K562 (cell line): Measurements from ENCODE around the gene TMCO1. TPM values are rescaled to one million over a fixed set of nuclear protein-coding genes. Genes with fewer than 3 reads are reported as not detected.
A peak's percentile ranks its signal among the peaks of the same experiment; 100 is the strongest.

ENCODE experiments used
- FOXK2 ChIP-seq, 2 experiments: fragments of 450-650 bp; IDR thresholded peaks in 1 of 2; conservative IDR thresholded peaks in 1 of 2; 2 replicates each; pipeline ENCODE4 v1.6.1; 2016; ENCODE audit warnings: low read depth in 2 of 2, mild to moderate bottlenecking in 1 of 2
- GTF2A2 ChIP-seq: IDR thresholded peaks from 2 replicates; pipeline ENCODE4 v1.6.1; 2016; ENCODE audit warnings: mild to moderate bottlenecking, missing genetic modification characterization, missing compliant biosample characterization
- HDAC1 ChIP-seq, 2 experiments: fragments of 450-650 bp; IDR thresholded peaks; 2 replicates each; pipeline ENCODE4 v1.6.1; 2016 to 2017; ENCODE audit warnings: inconsistent platforms in 1 of 2, mild to moderate bottlenecking in 1 of 2, moderate library complexity in 1 of 2
- HDAC6 ChIP-seq: IDR thresholded peaks from 2 replicates; pipeline ENCODE4 v1.6.1; 2012; ENCODE audit warnings: low read depth, mild to moderate bottlenecking, control low read depth, inconsistent platforms, low read length, moderate library complexity
- HMG20B ChIP-seq: fragments of 250-450 bp; sonication (Bioruptor Pico); IDR thresholded peaks from 2 replicates; pipeline ENCODE4 v1.5.0; 2021; ENCODE audit warnings: mild to moderate bottlenecking
- RCOR1 ChIP-seq, 2 experiments: IDR thresholded peaks; 2 replicates each; pipeline ENCODE4 v1.6.1; 2012; ENCODE audit warnings: low read depth in 2 of 2, low read length in 2 of 2, borderline replicate concordance in 1 of 2, improper control_type of control experiment in 1 of 2
- RREB1 ChIP-seq: fragments of 250-450 bp; sonication (Bioruptor Pico); IDR thresholded peaks from 2 replicates; pipeline ENCODE4 v1.4.0; 2020
- SMARCC2 ChIP-seq: fragments of 450-650 bp; IDR thresholded peaks from 2 replicates; pipeline ENCODE4 v1.6.1; 2017; ENCODE audit warnings: antibody characterized with exemption, moderate library complexity, mild to moderate bottlenecking, low read depth
- SPI1 ChIP-seq: IDR thresholded peaks from 2 replicates; pipeline ENCODE4 v1.6.1; 2011; ENCODE audit warnings: low read depth, low read length, control low read depth, borderline replicate concordance
- STAG1 ChIP-seq: sonication (generic); formaldehyde crosslinking; IDR thresholded peaks from 2 replicates; pipeline ENCODE4 v1.5.0; 2020; ENCODE audit warnings: missing genetic modification reagents, borderline replicate concordance
- TAF7 ChIP-seq: fragments of 450-650 bp; IDR thresholded peaks from 2 replicates; pipeline ENCODE4 v1.6.1; 2016; ENCODE audit warnings: missing genetic modification characterization, missing compliant biosample characterization
- TCF15 ChIP-seq: fragments of 250-450 bp; sonication (Bioruptor Pico); IDR thresholded peaks from 2 replicates; pipeline ENCODE4 v1.8.0; 2022; ENCODE audit warnings: moderate library complexity, mild to moderate bottlenecking, inconsistent platforms
- TCF3 ChIP-seq: sonication (generic); formaldehyde crosslinking; IDR thresholded peaks from 2 replicates; pipeline ENCODE4 v1.4.0; 2020; ENCODE audit warnings: mild to moderate bottlenecking, missing genetic modification reagents
- TCFL5 ChIP-seq: fragments of 250-450 bp; sonication (Bioruptor Pico); conservative IDR thresholded peaks from 2 replicates; pipeline ENCODE4 v1.6.1; 2021; ENCODE audit warnings: mild to moderate bottlenecking, moderate library complexity, matching md5 sums
- ZBTB7A ChIP-seq: IDR thresholded peaks from 2 replicates; pipeline ENCODE4 v1.6.1; 2011; ENCODE audit warnings: low read depth, mild to moderate bottlenecking, low read length, moderate library complexity, borderline replicate concordance; ENCODE audit not compliant: control insufficient read depth
- ZNF511 ChIP-seq: sonication (generic); formaldehyde crosslinking; IDR thresholded peaks from 2 replicates; pipeline ENCODE4 v1.8.0; 2022; ENCODE audit warnings: mild to moderate bottlenecking, missing genetic modification reagents
- polyA plus RNA-seq, 8 experiments: library from polyadenylated mRNA; depleted of rRNA in 4 of 8; stranded (reverse) in 5 of 8; unstranded in 3 of 8; fragments of >200 nt; fragmentation: Nextera tagmentation in 2 of 8; fragmentation: Illumina TruSeq in 1 of 8; extraction: Ambion mirVana in 2 of 8; extraction: Trizol in 1 of 8; gene quantifications; 2 replicates each; pipeline versions ENCODE4 v1.2.1 to v1.2.3, GENCODE V29; 2011 to 2014; ENCODE audit warnings: inconsistent platforms in 1 of 8, missing spikeins in 1 of 8
- total RNA-seq, 7 experiments: library from RNA; depleted of rRNA in 6 of 7; stranded (reverse); fragments of >200 nt in 6 of 7; fragmentation: Illumina TruSeq in 2 of 7; extraction: Trizol in 2 of 7; gene quantifications; 2 replicates each; pipeline versions ENCODE4 v1.2.1 to v1.2.3, GENCODE V29; 2011 to 2021; ENCODE audit warnings: low replicate concordance in 1 of 7
- TF ChIP-seq, protein P1 (sequence below): fragments of 250-450 bp; sonication (Bioruptor Pico); IDR thresholded peaks from 2 replicates; pipeline ENCODE4 v1.8.0; 2021; ENCODE audit warnings: moderate library complexity, mild to moderate bottlenecking, inconsistent platforms
- TF ChIP-seq, protein P2 (sequence below): IDR thresholded peaks from 3 replicates; pipeline ENCODE4 v1.6.1; 2011; ENCODE audit warnings: borderline replicate concordance, mild to moderate bottlenecking; ENCODE audit not compliant: insufficient read length, insufficient read depth

Gene TMCO1
- total and polyA plus RNA-seq, 9 of the 15 experiments (the other 6 are each of a cell fraction or from before 2014, with no cell fraction given): 69.3 to 561 (median 175) TPM

DNA sequence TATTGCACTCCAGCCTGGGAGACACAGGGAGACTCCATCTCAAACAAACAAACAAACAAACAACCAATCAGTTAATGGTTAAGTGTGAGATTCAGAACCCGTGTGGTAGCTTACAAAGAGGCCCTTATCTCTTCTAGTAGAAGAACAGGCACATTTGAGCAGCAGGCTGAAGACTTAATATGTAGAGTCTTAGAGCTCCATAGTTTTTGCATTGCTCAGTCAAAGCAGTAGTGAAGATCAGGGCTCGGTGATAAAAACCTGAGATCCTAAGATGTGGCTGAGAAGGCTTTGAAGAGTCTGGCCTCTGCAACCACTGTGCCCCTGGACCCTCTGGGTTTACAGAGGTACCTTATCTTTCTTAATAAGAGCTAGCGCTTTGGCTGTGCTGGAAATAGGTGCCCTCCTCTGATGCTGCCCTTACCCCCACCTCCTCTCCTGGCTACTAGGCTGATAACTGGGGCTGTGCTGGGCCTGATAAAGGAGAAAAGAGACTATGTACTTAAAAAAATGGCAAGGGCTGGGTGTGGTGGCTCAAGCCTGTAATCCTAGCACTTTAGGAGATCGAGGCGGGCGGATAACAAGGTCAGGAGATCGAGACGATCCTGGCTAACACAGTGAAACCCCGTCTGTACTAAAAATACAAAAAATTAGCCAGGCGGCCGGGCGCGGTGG, 48.3 kb upstream of the TMCO1 start (continued):
- TF ChIP-seq RREB1 (CRISPR knock-in tag) (no peak), SPI1 (no peak), SMARCC2 (peak; percentile 67; the same call in 1 of the 2 replicates), HMG20B (CRISPR knock-in tag) (no peak), TCF15 (CRISPR knock-in tag) (no peak), HDAC6 (no peak), RCOR1 (IDR thresholded peaks at IDR 0.05; ENCODE audit: borderline replicate concordance in 1 of 2, low read depth in 2 of 2, low read length in 2 of 2) (peak in 1 of 2 experiments; percentile 73; a peak in 2 of 4 replicates), TAF7 (tag) (no peak), TCFL5 (CRISPR knock-in tag) (no peak), GTF2A2 (tag) (no peak), STAG1 (no peak), HDAC1 (IDR thresholded peaks at IDR 0.05) (peak; percentile 22 to 55; a peak in 2 of 4 replicates), ZBTB7A (no peak), ZNF511 (CRISPR knock-in tag) (no peak), FOXK2 (conservative IDR thresholded peaks at IDR 0.05 in 1 of 2, IDR thresholded peaks at IDR 0.05 in 1 of 2; ENCODE audit: low read depth in 2 of 2) (no peak), TCF3 (CRISPR knock-in tag) (peak; percentile 88)
- TF ChIP-seq, protein P1, sequence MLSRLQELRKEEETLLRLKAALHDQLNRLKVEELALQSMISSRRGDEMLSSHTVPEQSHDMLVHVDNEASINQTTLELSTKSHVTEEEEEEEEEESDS: no peak
- TF ChIP-seq, protein P2, sequence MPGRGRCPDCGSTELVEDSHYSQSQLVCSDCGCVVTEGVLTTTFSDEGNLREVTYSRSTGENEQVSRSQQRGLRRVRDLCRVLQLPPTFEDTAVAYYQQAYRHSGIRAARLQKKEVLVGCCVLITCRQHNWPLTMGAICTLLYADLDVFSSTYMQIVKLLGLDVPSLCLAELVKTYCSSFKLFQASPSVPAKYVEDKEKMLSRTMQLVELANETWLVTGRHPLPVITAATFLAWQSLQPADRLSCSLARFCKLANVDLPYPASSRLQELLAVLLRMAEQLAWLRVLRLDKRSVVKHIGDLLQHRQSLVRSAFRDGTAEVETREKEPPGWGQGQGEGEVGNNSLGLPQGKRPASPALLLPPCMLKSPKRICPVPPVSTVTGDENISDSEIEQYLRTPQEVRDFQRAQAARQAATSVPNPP: no peak
